ENCODE measurements around the gene UBALD2. TPM values are rescaled to one million over a fixed set of nuclear protein-coding genes. Genes with fewer than 3 reads are reported as not detected.
"Not testable (repeated sequence)": the region's sequence is repeated elsewhere in the genome, so short reads cannot be mapped to it uniquely, and the experiment has no call there.

Gene UBALD2
- total and polyA plus RNA-seq, 2 of the 8 experiments (the other 6 are each of a cell fraction or from before 2014, with no cell fraction given): 17.8 to 22.6 TPM

DNA sequence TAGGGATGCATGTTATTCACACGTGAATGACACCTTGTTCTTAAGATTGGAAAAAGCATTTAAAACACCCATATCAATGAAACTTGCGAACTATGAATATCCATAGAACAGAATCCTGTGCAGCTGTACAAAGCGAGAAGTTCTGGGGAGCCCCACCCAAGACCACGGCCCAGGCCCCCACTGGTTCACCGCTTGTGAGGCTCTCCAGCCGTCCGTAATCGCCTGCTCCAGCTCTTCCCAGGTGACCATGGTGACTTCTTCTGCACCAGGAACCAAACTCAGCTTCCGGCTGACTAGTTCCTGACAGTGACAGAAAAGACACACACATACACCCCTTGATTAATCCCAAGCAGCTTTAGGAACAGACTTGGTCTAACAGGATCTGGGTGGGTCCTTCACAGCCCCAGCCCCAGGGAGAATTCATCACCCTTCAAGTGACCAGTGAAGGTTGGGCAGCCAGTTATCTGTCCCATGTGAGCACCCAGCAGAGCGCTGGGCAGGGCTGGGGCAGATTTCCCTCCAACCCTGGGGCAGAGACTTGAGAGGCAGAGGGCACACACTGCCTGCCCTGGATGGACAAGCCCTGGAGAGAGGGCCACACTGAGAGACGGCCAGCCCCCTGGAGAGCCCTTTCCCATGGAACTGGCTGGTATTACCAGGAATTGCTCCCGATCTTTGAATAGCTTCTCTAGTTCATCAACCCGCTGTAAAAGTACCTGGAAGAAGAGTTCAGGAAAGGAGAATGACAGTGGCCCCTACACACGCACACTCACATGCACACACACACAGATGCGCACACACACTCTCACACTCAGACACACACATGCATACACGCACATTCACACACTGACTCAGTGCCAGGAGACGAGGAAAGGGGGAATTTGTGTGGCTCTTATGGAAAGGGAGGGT, 39.3 kb downstream of the UBALD2 start (continued):
- no peak for TF ChIP-seq POLR2A (IDR thresholded peaks at IDR 0.05; ENCODE audit: control extremely low read depth in 1 of 2, low read depth in 2 of 2, low read length in 2 of 2)
- no peak for TF ChIP-seq RXRA (IDR thresholded peaks at IDR 0.05; ENCODE audit: insufficient read depth, low read depth, low read length)
- TF ChIP-seq SAP30 (IDR thresholded peaks at IDR 0.05; ENCODE audit: insufficient read depth, insufficient replicate concordance, low read length): no peak
- TF ChIP-seq RNF2 (IDR thresholded peaks at IDR 0.05; ENCODE audit: borderline replicate concordance, low read depth, low read length, missing control alignments, poor library complexity, severe bottlenecking): no peak
- TF ChIP-seq SIN3A (conservative IDR thresholded peaks at IDR 0.05 in 1 of 2, IDR thresholded peaks at IDR 0.05 in 1 of 2; ENCODE audit: low read depth in 1 of 2, low read length in 2 of 2): no peak
- no peak for TF ChIP-seq SP2 (IDR thresholded peaks at IDR 0.05; ENCODE audit: low read length)
- no peak for TF ChIP-seq ASH2L (IDR thresholded peaks at IDR 0.05; ENCODE audit: low read length)

DNA sequence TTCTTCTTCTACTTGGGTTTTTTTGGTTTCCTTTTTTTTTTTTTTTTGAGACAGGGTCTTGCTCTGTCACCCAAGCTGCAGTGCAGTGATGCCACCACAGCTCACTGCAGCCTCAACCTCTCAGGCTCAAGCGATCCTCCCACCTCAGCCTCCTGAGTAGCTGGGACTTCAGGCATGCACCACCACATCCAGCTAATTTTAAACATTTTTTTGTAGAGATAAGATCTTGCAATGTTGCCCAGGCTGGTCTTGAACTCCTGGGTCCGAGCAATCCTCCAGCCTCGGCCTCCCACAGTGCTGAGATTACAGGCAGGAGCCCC, 39.9 kb downstream of the UBALD2 start:
- ChIA-PET CTCF (ENCODE audit: partially characterized antibody) (interaction anchor here (1.0 to 11.5 kb wide), 13 partner anchors 13 to 400 kb away, joined by 3 to 161 read pairs (median 5); partner anchors contain the start of gene MRPL38), POLR2A (ENCODE audit: partially characterized antibody) (interaction anchor here (0.5 to 0.6 kb wide), 2 partner anchors 14 to 25 kb away, joined by 3 to 4 read pairs; no protein-coding TSS in a partner anchor)
- not testable (repeated sequence) for H3K79me2 ChIP-seq (ENCODE audit: control insufficient read depth in 1 of 2, insufficient read depth in 2 of 2, low read length in 2 of 2); H3K4ac ChIP-seq (replicated peaks; ENCODE audit: insufficient read length, low read depth, low read length); H2AK5ac ChIP-seq (ENCODE audit: low read depth, low read length); H2BK120ac ChIP-seq (replicated peaks; ENCODE audit: low read depth, low read length); H3K4me2 ChIP-seq (ENCODE audit: insufficient read depth in 1 of 2, low read depth in 2 of 2, low read length in 2 of 2); H3K9me3 ChIP-seq (ENCODE audit: insufficient read depth in 2 of 2, low read depth in 1 of 2, low read length in 1 of 2); H3K79me1 ChIP-seq (ENCODE audit: low read depth, low read length); H2BK12ac ChIP-seq (ENCODE audit: low read depth, low read length); H3K18ac ChIP-seq (ENCODE audit: extremely low read depth, low read length); H4K20me1 ChIP-seq (replicated peaks in 1 of 2; ENCODE audit: control insufficient read depth in 1 of 2, insufficient read depth in 2 of 2, low read length in 2 of 2); FAIRE-seq; DNase-seq (ENCODE audit: low read depth in 1 of 2, low spot score in 2 of 2); H2AFZ ChIP-seq (ENCODE audit: low read length); H4K91ac ChIP-seq (replicated peaks; ENCODE audit: insufficient read length, low read length); H3K36me3 ChIP-seq (ENCODE audit: control insufficient read depth in 2 of 4, insufficient read depth in 4 of 4, low read length in 3 of 4); H3K9ac ChIP-seq (replicated peaks in 1 of 4; ENCODE audit: extremely low read depth in 1 of 4, low read depth in 3 of 4, low read length in 3 of 4); H3K4me1 ChIP-seq (replicated peaks in 1 of 4; ENCODE audit: control insufficient read depth in 3 of 4, insufficient read depth in 4 of 4, low read length in 3 of 4); H3K4me3 ChIP-seq (ENCODE audit: extremely low read depth in 1 of 4, insufficient read depth in 2 of 4, low read depth in 3 of 4, low read length in 4 of 4); H3K27me3 ChIP-seq (replicated peaks in 1 of 4; ENCODE audit: control insufficient read depth in 3 of 4, extremely low read depth in 1 of 4, insufficient read depth in 3 of 4, low read length in 3 of 4); H2BK20ac ChIP-seq (ENCODE audit: low read length); H4K8ac ChIP-seq (ENCODE audit: extremely low read depth, insufficient read depth, low read length); H3K23me2 ChIP-seq (ENCODE audit: low read depth, low read length); H3K14ac ChIP-seq (ENCODE audit: insufficient read length); H3K23ac ChIP-seq (ENCODE audit: insufficient read length); H2BK5ac ChIP-seq (ENCODE audit: low read depth, low read length); H3K56ac ChIP-seq (replicated peaks; ENCODE audit: insufficient read length, low read depth, low read length); H2BK15ac ChIP-seq (ENCODE audit: low read length); H3K27ac ChIP-seq (ENCODE audit: low read depth, low read length); H4K5ac ChIP-seq (ENCODE audit: insufficient read length, low read depth, low read length)
- 92% methylated on average over 3 of the region's 3 CpGs; no CpG with 5 or more reads in 1 of the 2 experiments for WGBS, 2 experiments (ENCODE audit: extremely low coverage in 1 of 2, insufficient coverage in 1 of 2, insufficient read length in 1 of 2, insufficient replicate concordance in 2 of 2, low coverage in 1 of 2, low lambda C conversion rate in 2 of 2, missing lambda C conversion rate in 1 of 2)

All from H1 (cell line).